Heart right ventricle (tissue), 16 donors: ENCODE measurements around the gene GGACT. TPM values are rescaled to one million over a fixed set of nuclear protein-coding genes. Genes with fewer than 3 reads are reported as not detected.

ENCODE experiments used
- ATAC-seq, 8 donors: fragments of 200-7000 bp; cut with Tn5 transposase; one replicate each; pipeline ENCODE4 v1.9.1; 2020; ENCODE audit warnings: mild to moderate bottlenecking in 8 of 8, moderate library complexity in 8 of 8, moderate number of reproducible peaks in 1 of 8
- DNase-seq, 2 donors: peaks; one replicate each; pipeline ENCODE4 v3.0.0-alpha.2; 2020
- H3K27ac ChIP-seq, 10 donors: fragments of 200-600 bp; sonication (generic) in 2 of 10; one replicate each; pipeline versions ENCODE4 v1.5.0 to v1.8.0; 2020 to 2022; ENCODE audit warnings: mild to moderate bottlenecking in 3 of 10
- H3K27me3 ChIP-seq, 7 donors: fragments of 200-600 bp; one replicate each; pipeline ENCODE4 v1.8.0; 2021 to 2022; ENCODE audit warnings: mild to moderate bottlenecking in 2 of 7
- H3K36me3 ChIP-seq, 9 donors: fragments of 200-600 bp; sonication (generic) in 1 of 9; one replicate each; pipeline versions ENCODE4 v1.5.0 to v1.8.0; 2020 to 2022; ENCODE audit warnings: mild to moderate bottlenecking in 2 of 9
- H3K4me1 ChIP-seq, 9 donors: fragments of 200-600 bp; sonication (generic) in 1 of 9; one replicate each; pipeline versions ENCODE4 v1.5.0 to v1.8.0; 2020 to 2022; ENCODE audit warnings: mild to moderate bottlenecking in 4 of 9
- H3K4me3 ChIP-seq, 10 donors: fragments of 200-600 bp; sonication (generic) in 2 of 10; one replicate each; pipeline versions ENCODE4 v1.5.0 to v1.8.0; 2020 to 2022; ENCODE audit warnings: mild to moderate bottlenecking in 7 of 10, moderate library complexity in 2 of 10
- H3K9me3 ChIP-seq, 11 donors: fragments of 200-600 bp in 10 of 11; sonication (generic) in 2 of 11; one replicate each; pipeline versions ENCODE4 v1.5.0 to v1.8.0; 2013 to 2022; ENCODE audit warnings: mild to moderate bottlenecking in 2 of 11, control low read depth in 1 of 11, moderate library complexity in 1 of 11
- WGBS, 2 donors: extraction: QIAGEN DNeasy Blood & Tissue Kit; methylation state at CpG; one replicate each; pipeline ENCODE4 v1.1.7; 2013; ENCODE audit warnings: inconsistent platforms in 1 of 2; 5-methylcytosine and 5-hydroxymethylcytosine counted together
- intact Hi-C, 10 donors: fragments of 100-400 bp; cut with DNase I; formaldehyde crosslinking; loops; one replicate each; pipeline versions ENCODE4 v1.11.1 to v1.14.2; 2022
- polyA plus RNA-seq, 2 donors: library from polyadenylated mRNA; stranded (reverse); fragments of 200-250 nt; gene quantifications; one replicate each; pipeline ENCODE4 v1.2.3, GENCODE V29; 2013
- total RNA-seq, 10 donors: library from RNA; stranded (reverse); fragmentation: NEBNext Ultra II Directional in 3 of 10; extraction: Animal tissue kit (Norgen Biotek cat#: 25700) in 3 of 10; gene quantifications; one replicate each; pipeline versions ENCODE4 v1.2.1 to v1.2.4, GENCODE V29; 2021 to 2023
- TF ChIP-seq, protein P1 (sequence below), 9 donors: fragments of 200-600 bp; sonication (generic) in 2 of 9; IDR thresholded peaks; one replicate each; pipeline versions ENCODE4 v1.5.0 to v1.8.0; 2021 to 2022; ENCODE audit warnings: antibody characterized with exemption in 9 of 9, mild to moderate bottlenecking in 5 of 9, moderate library complexity in 1 of 9
- donor health status: Arrhythmogenic right ventricular cardiomyopathy.
- donor health status: ischemic (EF 13 %, LVEDD 7.1; RV severe dilation, severe dysfunction).
- donor health status: healthy with polysubstance abuse.
- donor health status: DM: no; HTN: yes; CAD: no.
- donor health status: DM: no; HTN: no; CAD: no.
- donor health status: ischemic (EF 25% LVEDD 6.9; RV normal size, moderate dysfunction).
- donor health status: ischemic (EF 25% LVEDD 5.7; RV mildly dilated, moderate dysfunction).
- donor health status: healthy.
- donor health status: DM: yes; HTN: yes; CAD: no.
- donor health status: Ischemic cardiomyopathy.
- donor health status: ischemic (EF 35%, LVEDD 5.7; RV mildly dilated, moderate dysfunction).
- donor health status: nonischemic (EF 11% LVEDD 7.7; RV severe dilation, severe dysfunction).
- donor health status: DM: yes; HTN: yes; CAD: no.
- donor health status: PGD.
- donor health status: ischemic (EF 29% LVEDD 5.4; RV normal size, mild dysfunction).
- donor health status: nonischemic (EF 23%, LVEDD 6.1; RV moderate dilation, normal function).

Gene GGACT
- total and polyA plus RNA-seq, 12 donors, result 0.51 to 3.5 (median 1.6) TPM

DNA sequence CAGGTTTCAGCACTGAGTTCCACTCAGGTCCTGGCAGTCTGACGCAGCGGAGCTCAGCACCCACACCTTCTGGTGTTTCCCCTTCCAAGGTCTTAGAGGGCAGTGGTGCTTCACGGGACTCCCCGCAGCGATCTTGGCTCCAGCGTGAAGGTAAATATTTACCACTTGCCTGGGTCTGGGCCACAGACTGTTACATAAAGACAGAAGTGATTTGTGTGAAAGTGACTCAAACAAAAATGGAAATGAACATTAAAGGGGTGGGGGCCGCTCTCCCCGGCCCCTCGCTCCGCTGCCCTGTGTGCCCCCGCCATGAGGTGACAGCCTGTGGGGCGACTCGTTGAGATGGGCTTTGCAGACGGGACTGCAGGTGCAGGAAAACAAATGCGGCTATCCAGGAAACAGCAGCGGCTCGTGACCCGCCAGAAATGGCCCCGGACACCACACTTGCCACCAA lies 55.0 kb downstream of the GGACT start:
- no peak overlapping the region for H3K4me3 ChIP-seq
- WGBS, 2 donors, result 94 to 97% methylated on average over 19 of the region's 19 CpGs
- H3K27ac ChIP-seq, result no peak overlapping the region
- TF ChIP-seq, protein P1, sequence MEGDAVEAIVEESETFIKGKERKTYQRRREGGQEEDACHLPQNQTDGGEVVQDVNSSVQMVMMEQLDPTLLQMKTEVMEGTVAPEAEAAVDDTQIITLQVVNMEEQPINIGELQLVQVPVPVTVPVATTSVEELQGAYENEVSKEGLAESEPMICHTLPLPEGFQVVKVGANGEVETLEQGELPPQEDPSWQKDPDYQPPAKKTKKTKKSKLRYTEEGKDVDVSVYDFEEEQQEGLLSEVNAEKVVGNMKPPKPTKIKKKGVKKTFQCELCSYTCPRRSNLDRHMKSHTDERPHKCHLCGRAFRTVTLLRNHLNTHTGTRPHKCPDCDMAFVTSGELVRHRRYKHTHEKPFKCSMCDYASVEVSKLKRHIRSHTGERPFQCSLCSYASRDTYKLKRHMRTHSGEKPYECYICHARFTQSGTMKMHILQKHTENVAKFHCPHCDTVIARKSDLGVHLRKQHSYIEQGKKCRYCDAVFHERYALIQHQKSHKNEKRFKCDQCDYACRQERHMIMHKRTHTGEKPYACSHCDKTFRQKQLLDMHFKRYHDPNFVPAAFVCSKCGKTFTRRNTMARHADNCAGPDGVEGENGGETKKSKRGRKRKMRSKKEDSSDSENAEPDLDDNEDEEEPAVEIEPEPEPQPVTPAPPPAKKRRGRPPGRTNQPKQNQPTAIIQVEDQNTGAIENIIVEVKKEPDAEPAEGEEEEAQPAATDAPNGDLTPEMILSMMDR (IDR thresholded peaks at IDR 0.05), result no peak
- no peaks in the 10 kb centered on the region for H3K27me3 ChIP-seq
- intact Hi-C loops, result no loop called here
- peaks cover 0 to 3% (median 0%) of the 10 kb centered on the region in 9 donors for H3K4me1 ChIP-seq
- peaks cover 0 to 34% (median 3%) of the 10 kb centered on the region in 9 donors for H3K36me3 ChIP-seq
- ATAC-seq, result no peak
- no peak for DNase-seq
- H3K9me3 ChIP-seq, result peaks cover 0 to 8% (median 0%) of the 10 kb centered on the region in 11 donors

DNA sequence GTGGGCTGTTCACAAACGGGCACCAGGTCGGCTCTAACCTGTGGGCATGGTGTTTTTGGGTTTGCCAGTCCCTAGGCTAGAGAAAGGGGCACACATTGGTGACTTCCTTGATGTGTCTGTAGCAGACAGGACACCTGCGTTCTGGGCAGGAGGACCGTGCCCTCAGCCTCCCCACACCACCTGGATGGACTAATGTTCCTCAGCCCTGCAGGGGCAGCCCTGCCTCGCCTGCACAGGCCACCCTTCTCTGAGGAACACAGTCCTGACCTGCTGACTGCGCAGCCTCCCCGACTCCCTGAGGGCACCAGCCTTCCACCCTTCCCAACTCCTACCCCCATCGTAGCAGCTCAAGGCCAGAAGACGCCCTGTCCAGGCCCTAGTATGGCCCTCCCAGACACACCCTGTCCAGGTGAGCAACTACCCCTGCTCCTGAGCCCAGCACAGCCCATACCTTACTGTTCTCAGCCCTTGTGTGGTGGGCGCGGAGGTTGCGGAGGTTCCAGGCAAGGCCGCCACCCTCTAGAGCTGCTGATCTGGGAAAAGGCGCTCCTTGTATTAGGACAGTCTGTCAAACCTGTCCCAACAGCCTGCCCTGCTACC lies 55.7 kb downstream of the GGACT start:
- peaks cover 0 to 40% (median 3%) of the 10 kb centered on the region in 9 donors for H3K36me3 ChIP-seq
- ATAC-seq, result no peak
- 96 to 98% methylated on average over 14 of the region's 14 CpGs for WGBS, 2 donors

DNA sequence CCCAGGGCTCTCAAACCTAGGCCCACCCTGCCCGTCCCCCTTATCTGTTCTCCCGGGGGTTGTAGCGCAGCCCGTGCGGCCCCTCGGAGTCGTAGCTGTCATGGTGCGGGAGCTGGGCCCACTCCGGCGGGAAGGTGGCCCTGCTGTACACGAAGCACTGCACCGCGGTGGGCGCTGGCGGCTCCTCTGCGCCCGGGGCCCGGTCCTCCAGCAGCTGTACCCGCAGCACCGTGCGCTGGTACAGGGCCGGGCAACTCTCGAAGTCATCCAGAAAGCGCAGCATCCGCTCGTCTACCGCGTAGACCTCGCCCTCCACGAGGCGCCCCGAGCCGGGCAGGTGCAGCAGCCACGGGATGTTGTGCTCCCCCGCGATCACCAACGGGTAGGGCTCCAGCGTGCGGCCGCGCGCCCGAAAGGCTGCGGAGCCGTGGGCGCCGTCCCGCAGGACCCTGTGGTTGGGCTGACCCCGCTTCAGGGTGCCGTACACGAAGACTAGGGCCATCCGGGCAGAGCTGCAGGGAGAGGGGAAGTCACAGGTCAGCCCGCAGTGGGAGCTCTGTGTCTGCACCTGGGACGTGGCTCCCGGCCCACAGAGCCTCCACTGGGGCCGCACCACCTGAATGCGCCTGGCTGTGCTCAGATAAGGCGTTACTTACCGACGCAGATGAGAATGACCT lies 56.4 kb downstream of the GGACT start:
- Histone ChIP-seq H3K9me3 (peaks cover 0 to 5% (median 0%) of the 10 kb centered on the region in 11 donors), H3K4me3 (no peak overlapping the region), H3K36me3 (peaks cover 0 to 47% (median 7%) of the 10 kb centered on the region in 9 donors), H3K27me3 (no peaks in the 10 kb centered on the region), H3K4me1 (peaks cover 0 to 3% (median 0%) of the 10 kb centered on the region in 9 donors), H3K27ac (no peak overlapping the region)
- TF ChIP-seq, protein P1 (IDR thresholded peaks at IDR 0.05), result no peak
- WGBS, 2 donors, result 96 to 97% methylated on average over 55 to 60 of the region's 60 CpGs
- ATAC-seq (no peak), DNase-seq (no peak)
- intact Hi-C loops, result no loop called here

More for the DNA sequence above, 55.7 kb downstream of the GGACT start:
- intact Hi-C loops, result no loop called here
- Histone ChIP-seq H3K4me3 (no peak overlapping the region), H3K9me3 (peaks cover 0 to 5% (median 0%) of the 10 kb centered on the region in 11 donors), H3K27me3 (no peaks in the 10 kb centered on the region), H3K27ac (no peak overlapping the region), H3K4me1 (peaks cover 0 to 3% (median 0%) of the 10 kb centered on the region in 9 donors)
- no peak for DNase-seq
- TF ChIP-seq, protein P1 (IDR thresholded peaks at IDR 0.05), result no peak

DNA sequence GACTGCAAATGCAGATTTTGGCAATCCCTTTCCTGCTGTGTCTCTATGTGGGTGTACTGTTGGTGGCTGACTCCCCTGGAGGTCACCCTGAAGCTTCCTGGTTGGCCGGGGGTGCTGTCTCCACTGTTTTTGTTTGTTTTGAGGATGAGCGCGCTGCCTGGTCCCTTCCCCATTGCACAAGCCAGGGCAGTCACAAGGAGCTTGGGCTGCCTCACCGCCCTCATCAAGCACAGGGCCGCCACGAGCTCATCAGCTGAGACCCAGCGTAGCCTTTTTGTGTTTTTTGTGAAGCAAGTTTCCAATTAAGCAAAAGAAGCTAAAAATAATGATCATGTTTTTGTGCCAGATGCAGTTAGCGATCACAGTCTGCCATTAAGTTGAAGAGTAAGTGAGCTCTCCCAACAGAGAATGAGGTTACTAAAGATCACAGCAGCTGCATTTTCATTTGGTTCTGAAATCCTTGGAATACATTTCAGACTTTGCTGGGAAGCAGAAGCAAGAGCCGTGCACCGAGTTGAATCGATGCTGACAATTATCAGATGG lies 57.8 kb downstream of the GGACT start:
- no peak overlapping the region for H3K27ac ChIP-seq
- TF ChIP-seq, protein P1 (IDR thresholded peaks at IDR 0.05), result no peak
- H3K4me3 ChIP-seq, result no peak overlapping the region
- no peaks in the 10 kb centered on the region for H3K27me3 ChIP-seq
- DNase-seq (no peak), ATAC-seq (no peak)
- WGBS, 2 donors, result 77 to 82% methylated on average over 11 of the region's 11 CpGs
- H3K36me3 ChIP-seq, result peaks cover 0 to 61% (median 7%) of the 10 kb centered on the region in 9 donors
- peaks cover 0 to 5% (median 0%) of the 10 kb centered on the region in 11 donors for H3K9me3 ChIP-seq
- intact Hi-C loops, result no loop called here
- H3K4me1 ChIP-seq, result no peaks in the 10 kb centered on the region
